HepG2 (cell line): ENCODE measurements around the gene PLXNB2. TPM values are rescaled to one million over a fixed set of nuclear protein-coding genes. Genes with fewer than 3 reads are reported as not detected.

ENCODE experiments used
- ATAD3A ChIP-seq: sonication (generic); formaldehyde crosslinking; IDR thresholded peaks from 2 replicates; pipeline ENCODE4 v1.4.0; 2020; ENCODE audit warnings: missing genetic modification reagents
- ELF4 ChIP-seq: sonication (generic); formaldehyde crosslinking; IDR thresholded peaks from 2 replicates; pipeline ENCODE4 v1.5.0; 2020; ENCODE audit warnings: missing genetic modification reagents, mild to moderate bottlenecking, moderate library complexity, borderline replicate concordance
- GTF3A ChIP-seq: sonication (generic); formaldehyde crosslinking; conservative IDR thresholded peaks from 2 replicates; pipeline ENCODE4 v1.4.0; 2020; ENCODE audit warnings: mild to moderate bottlenecking, missing genetic modification reagents
- HCFC1 ChIP-seq: fragments of 150-350 bp; IDR thresholded peaks from 2 replicates; pipeline ENCODE4 v1.6.1; 2014; ENCODE audit warnings: low read depth, low read length
- HNRNPUL1 ChIP-seq: fragments of 200-400 bp; formaldehyde crosslinking; IDR thresholded peaks from 2 replicates; pipeline ENCODE4 v1.6.1; 2017; ENCODE audit warnings: low read depth, mild to moderate bottlenecking, low read length, moderate library complexity
- KMT2B ChIP-seq: IDR thresholded peaks from 2 replicates; pipeline ENCODE4 v1.6.1; 2016; ENCODE audit warnings: missing genetic modification reagents, missing compliant biosample characterization
- MIER3 ChIP-seq: IDR thresholded peaks from 2 replicates; pipeline ENCODE4 v1.6.1; 2016; ENCODE audit warnings: missing compliant biosample characterization, borderline replicate concordance
- MTA1 ChIP-seq: sonication (generic); formaldehyde crosslinking; IDR thresholded peaks from 2 replicates; pipeline ENCODE4 v1.4.0; 2020; ENCODE audit warnings: missing genetic modification reagents, mild to moderate bottlenecking, borderline replicate concordance
- NAIF1 ChIP-seq: sonication (generic); formaldehyde crosslinking; IDR thresholded peaks from 2 replicates; pipeline ENCODE4 v1.5.0; 2020; ENCODE audit warnings: mild to moderate bottlenecking, missing genetic modification reagents, borderline replicate concordance
- NFYC ChIP-seq: IDR thresholded peaks from 2 replicates; pipeline ENCODE4 v1.6.1; 2016; ENCODE audit warnings: missing genetic modification reagents, missing compliant biosample characterization
- PTBP1 ChIP-seq: fragments of 200-400 bp; formaldehyde crosslinking; IDR thresholded peaks from 2 replicates; pipeline ENCODE4 v1.6.1; 2018; ENCODE audit warnings: low read length, low read depth; ENCODE audit not compliant: poor library complexity, severe bottlenecking
- REXO4 ChIP-seq: sonication (generic); formaldehyde crosslinking; IDR thresholded peaks from 2 replicates; pipeline ENCODE4 v1.8.0; 2022; ENCODE audit warnings: missing genetic modification reagents, mild to moderate bottlenecking, borderline replicate concordance
- SIX1 ChIP-seq: sonication (generic); formaldehyde crosslinking; IDR thresholded peaks from 2 replicates; pipeline ENCODE4 v1.4.0; 2020; ENCODE audit warnings: missing genetic modification reagents, borderline replicate concordance
- SOX5 ChIP-seq: IDR thresholded peaks from 2 replicates; pipeline ENCODE4 v1.6.1; 2016; ENCODE audit warnings: borderline replicate concordance
- SP1 ChIP-seq, 2 experiments: fragments of 450-650 bp in 1 of 2; sonication (generic) in 1 of 2; formaldehyde crosslinking in 1 of 2; IDR thresholded peaks; 2 replicates each; pipeline versions ENCODE4 v1.4.0 to v1.6.1; 2016 to 2020; ENCODE audit warnings: missing genetic modification reagents in 1 of 2
- THAP8 ChIP-seq: sonication (generic); formaldehyde crosslinking; IDR thresholded peaks from 2 replicates; pipeline ENCODE4 v1.5.1; 2020; ENCODE audit warnings: missing genetic modification reagents, mild to moderate bottlenecking, borderline replicate concordance
- ZNF432 ChIP-seq: sonication (generic); formaldehyde crosslinking; IDR thresholded peaks from 2 replicates; pipeline ENCODE4 v1.5.0; 2020; ENCODE audit warnings: missing genetic modification reagents, mild to moderate bottlenecking, borderline replicate concordance
- ZNF446 ChIP-seq: sonication (generic); formaldehyde crosslinking; IDR thresholded peaks from 2 replicates; pipeline ENCODE4 v1.5.0; 2020; ENCODE audit warnings: mild to moderate bottlenecking, missing genetic modification reagents
- ZNF552 ChIP-seq: sonication (generic); formaldehyde crosslinking; IDR thresholded peaks from 2 replicates; pipeline ENCODE4 v1.9.0; 2022; ENCODE audit warnings: missing genetic modification reagents, mild to moderate bottlenecking, borderline replicate concordance
- ZNF615 ChIP-seq: sonication (generic); formaldehyde crosslinking; IDR thresholded peaks from 2 replicates; pipeline ENCODE4 v1.5.0; 2020; ENCODE audit warnings: mild to moderate bottlenecking, missing genetic modification reagents, borderline replicate concordance
- ZNF678 ChIP-seq: sonication (generic); formaldehyde crosslinking; IDR thresholded peaks from 2 replicates; pipeline ENCODE4 v1.4.0; 2020; ENCODE audit warnings: mild to moderate bottlenecking, missing genetic modification reagents
- ZNF850 ChIP-seq: sonication (generic); formaldehyde crosslinking; conservative IDR thresholded peaks from 2 replicates; pipeline ENCODE4 v1.9.0; 2021; ENCODE audit warnings: mild to moderate bottlenecking, missing genetic modification reagents
- ZNF879 ChIP-seq: sonication (generic); formaldehyde crosslinking; IDR thresholded peaks from 2 replicates; pipeline ENCODE4 v1.8.1; 2023; ENCODE audit warnings: missing genetic modification reagents
- ZSCAN29 ChIP-seq: sonication (generic); formaldehyde crosslinking; conservative IDR thresholded peaks from 2 replicates; pipeline ENCODE4 v1.4.0; 2020; ENCODE audit warnings: mild to moderate bottlenecking, missing genetic modification reagents
- polyA plus RNA-seq, 8 experiments: library from polyadenylated mRNA; depleted of rRNA in 3 of 8; stranded (reverse) in 7 of 8; unstranded in 1 of 8; fragments of >200 nt; fragmentation: Illumina TruSeq in 4 of 8; extraction: Trizol in 4 of 8; gene quantifications; 2 replicates each; pipeline versions ENCODE4 v1.2.1 to v1.2.3, GENCODE V29; 2011 to 2016; ENCODE audit warnings: low read depth in 4 of 8, missing spikeins in 1 of 8, mixed read lengths in 1 of 8; ENCODE audit not compliant: insufficient read depth in 1 of 8
- total RNA-seq, 5 experiments: library from RNA; depleted of rRNA; stranded (reverse); fragments of >200 nt; fragmentation: Illumina TruSeq; extraction: Trizol; gene quantifications; 2 replicates each; pipeline ENCODE4 v1.2.3, GENCODE V29; 2016; ENCODE audit warnings: low read depth in 1 of 5
- TF ChIP-seq, protein P1 (sequence below): sonication (generic); formaldehyde crosslinking; conservative IDR thresholded peaks from 2 replicates; pipeline ENCODE4 v1.8.0; 2022; ENCODE audit warnings: missing genetic modification reagents
- TF ChIP-seq, protein P2 (sequence below): sonication (generic); formaldehyde crosslinking; IDR thresholded peaks from 2 replicates; pipeline ENCODE4 v1.4.0; 2020; ENCODE audit warnings: mild to moderate bottlenecking, missing genetic modification reagents
- TF ChIP-seq, protein P3 (sequence below): sonication (generic); formaldehyde crosslinking; IDR thresholded peaks from 2 replicates; pipeline ENCODE4 v1.8.1; 2023; ENCODE audit warnings: mild to moderate bottlenecking, missing genetic modification reagents

PLXNB2 gene
- total and polyA plus RNA-seq, 2 of the 13 experiments (the other 11 are each of a cell fraction or from before 2014, with no cell fraction given), result 32.6 to 68.9 TPM

DNA sequence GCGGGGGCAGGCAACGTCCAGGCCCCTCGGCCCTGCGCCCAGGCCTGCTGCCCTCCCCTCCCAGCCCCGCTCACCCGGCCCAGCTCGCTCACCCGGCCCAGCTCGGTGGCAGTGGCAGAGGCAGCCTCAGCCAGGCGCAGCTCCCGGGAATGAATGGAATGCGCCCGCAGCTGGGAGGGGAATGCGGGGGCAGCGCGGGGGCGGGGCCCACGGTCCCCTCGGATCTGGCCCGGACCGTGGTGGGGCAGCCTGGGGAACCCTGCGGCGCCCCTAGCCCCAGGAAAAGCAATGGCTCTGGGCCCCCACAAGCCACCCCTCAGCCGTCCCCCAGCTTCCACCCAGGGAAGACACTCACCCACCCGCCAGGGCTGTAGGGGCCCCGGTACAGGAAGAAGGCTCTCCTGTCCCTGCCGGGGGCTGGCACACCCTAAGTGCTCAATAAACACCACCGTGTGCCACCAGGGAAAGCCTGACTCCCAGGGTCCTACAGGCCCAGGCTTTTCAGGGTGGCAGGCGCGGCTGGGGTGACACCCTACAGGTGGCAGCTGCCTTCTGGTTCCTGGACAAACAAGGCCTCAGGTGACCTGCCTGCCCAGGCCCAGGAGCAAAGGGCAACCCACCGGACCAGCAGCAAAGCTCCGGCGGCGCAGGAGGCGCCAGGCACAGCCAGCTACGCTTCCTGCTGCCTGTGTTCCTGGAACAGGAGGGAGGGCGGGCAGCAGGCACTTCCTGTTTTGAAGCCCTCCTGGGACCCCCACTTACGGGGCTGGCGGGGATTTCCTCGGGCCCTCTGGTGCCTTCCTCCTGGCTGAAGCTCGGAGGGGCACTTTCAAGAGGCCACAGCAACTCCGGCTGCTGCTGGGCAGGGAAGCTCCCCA, 13.8 kb downstream of the PLXNB2 start (continued):
- TF ChIP-seq PTBP1 (peak; percentile 47), HNRNPUL1 (no peak), ZSCAN29 (CRISPR knock-in tag) (0 out of 2 replicates have a peak, but pooled peaks have one; percentile 44), NAIF1 (CRISPR knock-in tag) (no peak), MTA1 (CRISPR knock-in tag) (peak; percentile 96), SIX1 (CRISPR knock-in tag) (no peak), THAP8 (CRISPR knock-in tag) (no peak), ZNF879 (CRISPR knock-in tag) (no peak), ZNF552 (CRISPR knock-in tag) (0 out of 2 replicates have a peak, but pooled peaks have one; percentile 19), ZNF432 (no peak), ZNF850 (CRISPR knock-in tag) (no peak), KMT2B (CRISPR knock-in tag) (peak; percentile 70), ATAD3A (CRISPR knock-in tag) (no peak), ZNF615 (CRISPR knock-in tag) (peak; percentile 88; the same call in 1 of the 2 replicates), GTF3A (CRISPR knock-in tag) (0 out of 2 replicates have a peak, but pooled peaks have one; percentile 54), SOX5 (CRISPR knock-in tag) (peak; percentile 71), HCFC1 (no peak), SP1 (IDR thresholded peaks at IDR 0.05) (no peak), SP1 (CRISPR knock-in tag; IDR thresholded peaks at IDR 0.05) (peak; percentile 4; the same call in 1 of the 2 replicates), REXO4 (CRISPR knock-in tag) (no peak), ZNF446 (CRISPR knock-in tag) (peak; percentile 46; the same call in 1 of the 2 replicates), NFYC (CRISPR knock-in tag) (no peak; the same call in 1 of the 2 replicates), MIER3 (CRISPR knock-in tag) (peak; percentile 72; the same call in 1 of the 2 replicates), ELF4 (CRISPR knock-in tag) (0 out of 2 replicates have a peak, but pooled peaks have one; percentile 61), ZNF678 (CRISPR knock-in tag) (peak; percentile 33; the same call in 1 of the 2 replicates)
- TF ChIP-seq, protein P1, sequence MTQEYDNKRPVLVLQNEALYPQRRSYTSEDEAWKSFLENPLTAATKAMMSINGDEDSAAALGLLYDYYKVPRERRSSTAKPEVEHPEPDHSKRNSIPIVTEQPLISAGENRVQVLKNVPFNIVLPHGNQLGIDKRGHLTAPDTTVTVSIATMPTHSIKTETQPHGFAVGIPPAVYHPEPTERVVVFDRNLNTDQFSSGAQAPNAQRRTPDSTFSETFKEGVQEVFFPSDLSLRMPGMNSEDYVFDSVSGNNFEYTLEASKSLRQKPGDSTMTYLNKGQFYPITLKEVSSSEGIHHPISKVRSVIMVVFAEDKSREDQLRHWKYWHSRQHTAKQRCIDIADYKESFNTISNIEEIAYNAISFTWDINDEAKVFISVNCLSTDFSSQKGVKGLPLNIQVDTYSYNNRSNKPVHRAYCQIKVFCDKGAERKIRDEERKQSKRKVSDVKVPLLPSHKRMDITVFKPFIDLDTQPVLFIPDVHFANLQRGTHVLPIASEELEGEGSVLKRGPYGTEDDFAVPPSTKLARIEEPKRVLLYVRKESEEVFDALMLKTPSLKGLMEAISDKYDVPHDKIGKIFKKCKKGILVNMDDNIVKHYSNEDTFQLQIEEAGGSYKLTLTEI (CRISPR knock-in tag), result no peak
- TF ChIP-seq, protein P2, sequence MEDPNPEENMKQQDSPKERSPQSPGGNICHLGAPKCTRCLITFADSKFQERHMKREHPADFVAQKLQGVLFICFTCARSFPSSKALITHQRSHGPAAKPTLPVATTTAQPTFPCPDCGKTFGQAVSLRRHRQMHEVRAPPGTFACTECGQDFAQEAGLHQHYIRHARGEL (CRISPR knock-in tag), result no peak
- TF ChIP-seq, protein P3, sequence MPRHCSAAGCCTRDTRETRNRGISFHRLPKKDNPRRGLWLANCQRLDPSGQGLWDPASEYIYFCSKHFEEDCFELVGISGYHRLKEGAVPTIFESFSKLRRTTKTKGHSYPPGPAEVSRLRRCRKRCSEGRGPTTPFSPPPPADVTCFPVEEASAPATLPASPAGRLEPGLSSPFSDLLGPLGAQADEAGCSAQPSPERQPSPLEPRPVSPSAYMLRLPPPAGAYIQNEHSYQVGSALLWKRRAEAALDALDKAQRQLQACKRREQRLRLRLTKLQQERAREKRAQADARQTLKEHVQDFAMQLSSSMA (CRISPR knock-in tag), result no peak
